ENCODE data around the gene PCDH15. TPM values are rescaled to one million over a fixed set of nuclear protein-coding genes. Genes with fewer than 3 reads are reported as not detected.

The PCDH15 gene
- total and polyA plus RNA-seq, 2 experiments from 2014 or later = not detected

- in situ Hi-C loops (cut with MboI) = no loop called here
- H2AFZ ChIP-seq = no peak overlapping the region
- no peak overlapping the region for H3K4me2 ChIP-seq (ENCODE audit: unreplicated experiment)
- TF ChIP-seq EZH2phosphoT487 (IDR thresholded peaks at IDR 0.05; ENCODE audit: insufficient read depth, low read depth) (no peak), EZH2 (IDR thresholded peaks at IDR 0.05; ENCODE audit: insufficient read depth, poor library complexity, severe bottlenecking) (no peak)
- no peaks in the 10 kb centered on the region for H3K36me3 ChIP-seq (ENCODE audit: low read depth)
- H3K4me3 ChIP-seq = no peak overlapping the region
- no peak overlapping the region for H3K27ac ChIP-seq
- H3K79me2 ChIP-seq (ENCODE audit: insufficient read depth) = no peaks in the 10 kb centered on the region
- no peaks in the 10 kb centered on the region for H4K20me1 ChIP-seq (ENCODE audit: insufficient read depth)
- H3K4me1 ChIP-seq (ENCODE audit: insufficient read depth) = no peaks in the 10 kb centered on the region
- WGBS, 2 experiments (ENCODE audit: low coverage in 1 of 2, low lambda C conversion rate in 2 of 2, missing lambda C conversion rate in 2 of 2) = 46 to 47% methylated on average over 8 of the region's 8 CpGs
- H3F3A ChIP-seq (ENCODE audit: insufficient read depth) = no peaks in the 10 kb centered on the region
- H3K9me3 ChIP-seq (ENCODE audit: low read depth) = no peaks in the 10 kb centered on the region
- H3K9ac ChIP-seq = no peak overlapping the region
- H3K27me3 ChIP-seq (replicated peaks; ENCODE audit: insufficient read depth) = no peaks in the 10 kb centered on the region
- no peaks in the 10 kb centered on the region for H3K9me2 ChIP-seq (ENCODE audit: insufficient read depth)
- no peak for DNase-seq
Measured at GRCh38 chr10:54708591-54708990, 92.4 kb downstream of the PCDH15 start.

GRCh38 chr10:54708021-54708420 is 93.0 kb downstream of the PCDH15 start:
- Histone ChIP-seq H3K79me2 (ENCODE audit: insufficient read depth) (no peaks in the 10 kb centered on the region), H4K20me1 (ENCODE audit: insufficient read depth) (no peaks in the 10 kb centered on the region), H3K9me2 (ENCODE audit: insufficient read depth) (no peaks in the 10 kb centered on the region), H3K4me3 (no peak overlapping the region), H3K9me3 (ENCODE audit: low read depth) (no peaks in the 10 kb centered on the region), H3K4me2 (ENCODE audit: unreplicated experiment) (no peak overlapping the region), H3F3A (ENCODE audit: insufficient read depth) (no peaks in the 10 kb centered on the region), H3K36me3 (ENCODE audit: low read depth) (no peaks in the 10 kb centered on the region), H3K27ac (no peak overlapping the region), H3K4me1 (ENCODE audit: insufficient read depth) (no peaks in the 10 kb centered on the region), H2AFZ (no peak overlapping the region), H3K27me3 (replicated peaks; ENCODE audit: insufficient read depth) (no peaks in the 10 kb centered on the region), H3K9ac (no peak overlapping the region)
- in situ Hi-C loops (cut with MboI) = no loop called here
- no peak for DNase-seq
- TF ChIP-seq EZH2 (IDR thresholded peaks at IDR 0.05; ENCODE audit: insufficient read depth, poor library complexity, severe bottlenecking) = no peak
- TF ChIP-seq EZH2phosphoT487 (IDR thresholded peaks at IDR 0.05; ENCODE audit: insufficient read depth, low read depth) = no peak
- 17 to 19% methylated on average over 2 of the region's 2 CpGs for WGBS, 2 experiments (ENCODE audit: low coverage in 1 of 2, low lambda C conversion rate in 2 of 2, missing lambda C conversion rate in 2 of 2)

- Histone ChIP-seq H3K4me1 (ENCODE audit: insufficient read depth) (no peaks in the 10 kb centered on the region), H2AFZ (no peak overlapping the region), H3K9me2 (ENCODE audit: insufficient read depth) (no peaks in the 10 kb centered on the region), H3K4me2 (ENCODE audit: unreplicated experiment) (no peak overlapping the region), H3K9ac (no peak overlapping the region), H3K27ac (no peak overlapping the region), H4K20me1 (ENCODE audit: insufficient read depth) (no peaks in the 10 kb centered on the region), H3K9me3 (ENCODE audit: low read depth) (no peaks in the 10 kb centered on the region), H3K4me3 (no peak overlapping the region), H3K27me3 (replicated peaks; ENCODE audit: insufficient read depth) (no peaks in the 10 kb centered on the region), H3K79me2 (ENCODE audit: insufficient read depth) (no peaks in the 10 kb centered on the region), H3F3A (ENCODE audit: insufficient read depth) (no peaks in the 10 kb centered on the region), H3K36me3 (ENCODE audit: low read depth) (no peaks in the 10 kb centered on the region)
- WGBS, 2 experiments (ENCODE audit: low coverage in 1 of 2, low lambda C conversion rate in 2 of 2, missing lambda C conversion rate in 2 of 2) = 26 to 32% methylated on average over 3 of the region's 3 CpGs
- in situ Hi-C loops (cut with MboI) = no loop called here
- DNase-seq = no peak
- TF ChIP-seq EZH2phosphoT487 (IDR thresholded peaks at IDR 0.05; ENCODE audit: insufficient read depth, low read depth) = no peak
- no peak for TF ChIP-seq EZH2 (IDR thresholded peaks at IDR 0.05; ENCODE audit: insufficient read depth, poor library complexity, severe bottlenecking)
Measured at GRCh38 chr10:54702583-54703485, 98.2 kb downstream of the PCDH15 start.

- H3K79me2 ChIP-seq (ENCODE audit: insufficient read depth) = no peaks in the 10 kb centered on the region
- no peaks in the 10 kb centered on the region for H3K4me1 ChIP-seq (ENCODE audit: insufficient read depth)
- 0 to 11% methylated on average over 1 of the region's 1 CpG for WGBS, 2 experiments (ENCODE audit: low coverage in 1 of 2, low lambda C conversion rate in 2 of 2, missing lambda C conversion rate in 2 of 2)
- H3K27ac ChIP-seq = no peak overlapping the region
- no peak overlapping the region for H3K4me2 ChIP-seq (ENCODE audit: unreplicated experiment)
- H3K27me3 ChIP-seq (replicated peaks; ENCODE audit: insufficient read depth) = no peaks in the 10 kb centered on the region
- no peaks in the 10 kb centered on the region for H3K9me2 ChIP-seq (ENCODE audit: insufficient read depth)
- no peaks in the 10 kb centered on the region for H3K9me3 ChIP-seq (ENCODE audit: low read depth)
- no peaks in the 10 kb centered on the region for H3K36me3 ChIP-seq (ENCODE audit: low read depth)
- no peaks in the 10 kb centered on the region for H4K20me1 ChIP-seq (ENCODE audit: insufficient read depth)
- TF ChIP-seq EZH2 (IDR thresholded peaks at IDR 0.05; ENCODE audit: insufficient read depth, poor library complexity, severe bottlenecking) = no peak
- TF ChIP-seq EZH2phosphoT487 (IDR thresholded peaks at IDR 0.05; ENCODE audit: insufficient read depth, low read depth) = no peak
- no peak overlapping the region for H3K4me3 ChIP-seq
- no peak overlapping the region for H2AFZ ChIP-seq
- DNase-seq = no peak
- in situ Hi-C loops (cut with MboI) = no loop called here
- no peaks in the 10 kb centered on the region for H3F3A ChIP-seq (ENCODE audit: insufficient read depth)
- H3K9ac ChIP-seq = no peak overlapping the region
Measured at GRCh38 chr10:54691331-54691730, 109.7 kb downstream of the PCDH15 start.
